ENCODE measurements around the gene ATP2C2. TPM values are rescaled to one million over a fixed set of nuclear protein-coding genes. Genes with fewer than 3 reads are reported as not detected.

ATP2C2 gene
- total and polyA plus RNA-seq, 2 donors (not counting 1 experiment from before 2014, with no cell fraction given): not detected

DNA sequence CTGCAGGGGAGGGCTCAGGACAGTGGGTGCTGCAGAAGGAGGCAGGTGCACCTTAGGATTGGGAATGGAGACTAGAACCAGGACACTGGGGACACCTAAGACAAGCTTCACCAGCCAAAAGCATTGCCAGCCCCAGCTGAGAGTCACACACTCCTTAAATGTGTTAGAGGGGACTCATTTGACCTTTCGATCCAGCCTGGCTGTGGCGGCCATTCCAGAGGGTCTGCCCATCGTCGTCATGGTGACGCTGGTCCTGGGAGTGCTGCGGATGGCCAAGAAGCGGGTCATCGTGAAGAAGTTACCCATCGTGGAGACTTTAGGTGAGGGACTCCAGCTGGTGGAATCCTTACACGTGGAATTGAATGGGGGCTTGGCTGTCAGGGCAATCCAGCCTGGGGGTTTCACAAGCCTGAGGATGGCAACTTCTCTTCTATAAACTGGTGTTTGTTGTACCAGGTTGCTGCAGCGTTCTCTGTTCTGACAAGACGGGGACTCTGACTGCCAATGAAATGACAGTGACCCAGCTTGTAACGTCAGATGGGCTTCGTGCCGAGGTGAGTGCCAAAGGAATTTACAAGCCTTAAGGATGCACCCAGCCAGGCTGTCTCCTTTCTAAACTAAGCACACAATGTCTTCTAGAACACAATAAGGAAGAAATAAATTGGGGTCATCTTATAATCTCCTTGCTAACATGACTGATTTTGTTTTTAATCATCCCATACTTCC is 70.8 kb downstream of the ATP2C2 start:
- intact Hi-C loops (cut with micrococcal nuclease): no loop called here
- POLR2A ChIA-PET: no interaction called here
- H3K36me3 ChIP-seq (replicated peaks in 1 of 2; ENCODE audit: control extremely low read depth in 1 of 2, control insufficient read depth in 1 of 2, extremely low read depth in 1 of 2, insufficient read depth in 2 of 2, low read length in 1 of 2): no peaks in the 10 kb centered on the region
- H3K27ac Mint-ChIP-seq: no peak overlapping the region
- H3K9me3 Mint-ChIP-seq (ENCODE audit: insufficient read depth): no peaks in the 10 kb centered on the region
- H3K9me3 ChIP-seq (ENCODE audit: control extremely low read depth in 1 of 3, control insufficient read depth in 2 of 3, insufficient read depth in 1 of 3, low read length in 2 of 3): no peaks in the 10 kb centered on the region
- ATAC-seq (ENCODE audit: low read depth) (no peak), DNase-seq (no peak)
- TF ChIP-seq EZH2 (IDR thresholded peaks at IDR 0.05; ENCODE audit: borderline replicate concordance, insufficient read depth, low read depth, low read length, poor library complexity, severe bottlenecking): no peak
- TF ChIP-seq, protein P1, sequence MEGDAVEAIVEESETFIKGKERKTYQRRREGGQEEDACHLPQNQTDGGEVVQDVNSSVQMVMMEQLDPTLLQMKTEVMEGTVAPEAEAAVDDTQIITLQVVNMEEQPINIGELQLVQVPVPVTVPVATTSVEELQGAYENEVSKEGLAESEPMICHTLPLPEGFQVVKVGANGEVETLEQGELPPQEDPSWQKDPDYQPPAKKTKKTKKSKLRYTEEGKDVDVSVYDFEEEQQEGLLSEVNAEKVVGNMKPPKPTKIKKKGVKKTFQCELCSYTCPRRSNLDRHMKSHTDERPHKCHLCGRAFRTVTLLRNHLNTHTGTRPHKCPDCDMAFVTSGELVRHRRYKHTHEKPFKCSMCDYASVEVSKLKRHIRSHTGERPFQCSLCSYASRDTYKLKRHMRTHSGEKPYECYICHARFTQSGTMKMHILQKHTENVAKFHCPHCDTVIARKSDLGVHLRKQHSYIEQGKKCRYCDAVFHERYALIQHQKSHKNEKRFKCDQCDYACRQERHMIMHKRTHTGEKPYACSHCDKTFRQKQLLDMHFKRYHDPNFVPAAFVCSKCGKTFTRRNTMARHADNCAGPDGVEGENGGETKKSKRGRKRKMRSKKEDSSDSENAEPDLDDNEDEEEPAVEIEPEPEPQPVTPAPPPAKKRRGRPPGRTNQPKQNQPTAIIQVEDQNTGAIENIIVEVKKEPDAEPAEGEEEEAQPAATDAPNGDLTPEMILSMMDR (IDR thresholded peaks at IDR 0.05): no peak
- no peaks in the 10 kb centered on the region for H3K4me1 Mint-ChIP-seq
- no peak overlapping the region for H2AFZ ChIP-seq (ENCODE audit: insufficient read depth, low read depth, low read length, poor library complexity, severe bottlenecking)
- H3K27ac ChIP-seq (ENCODE audit: low read length in 2 of 2): no peak overlapping the region
- H3K9ac ChIP-seq (ENCODE audit: low read length): no peak overlapping the region
- H3K79me2 ChIP-seq (ENCODE audit: control insufficient read depth, insufficient read depth, low read length): no peaks in the 10 kb centered on the region
- CTCF ChIA-PET: no interaction called here
- 80% methylated on average over 13 of the region's 15 CpGs for WGBS (ENCODE audit: insufficient coverage)
- H3K4me3 Mint-ChIP-seq: no peak overlapping the region
- H3K4me2 ChIP-seq (replicated peaks; ENCODE audit: low read depth, low read length, poor library complexity, severe bottlenecking): no peak overlapping the region
- no peaks in the 10 kb centered on the region for H3K4me1 ChIP-seq (ENCODE audit: control insufficient read depth in 2 of 2, insufficient read depth in 2 of 2, low read length in 2 of 2)
- no peaks in the 10 kb centered on the region for H4K20me1 ChIP-seq (ENCODE audit: control insufficient read depth, insufficient read depth, low read length, poor library complexity, severe bottlenecking)
- no peak overlapping the region for H3K4me3 ChIP-seq (ENCODE audit: control extremely low read depth in 1 of 5, extremely low read depth in 1 of 5, insufficient read depth in 1 of 5, low read depth in 2 of 5, low read length in 4 of 5)
- no peaks in the 10 kb centered on the region for H3K27me3 ChIP-seq (replicated peaks in 1 of 4; ENCODE audit: control extremely low read depth in 1 of 4, control insufficient read depth in 3 of 4, insufficient read depth in 4 of 4, low read length in 3 of 4)
- peaks cover 20% of the 10 kb centered on the region for H3K27me3 Mint-ChIP-seq

DNA sequence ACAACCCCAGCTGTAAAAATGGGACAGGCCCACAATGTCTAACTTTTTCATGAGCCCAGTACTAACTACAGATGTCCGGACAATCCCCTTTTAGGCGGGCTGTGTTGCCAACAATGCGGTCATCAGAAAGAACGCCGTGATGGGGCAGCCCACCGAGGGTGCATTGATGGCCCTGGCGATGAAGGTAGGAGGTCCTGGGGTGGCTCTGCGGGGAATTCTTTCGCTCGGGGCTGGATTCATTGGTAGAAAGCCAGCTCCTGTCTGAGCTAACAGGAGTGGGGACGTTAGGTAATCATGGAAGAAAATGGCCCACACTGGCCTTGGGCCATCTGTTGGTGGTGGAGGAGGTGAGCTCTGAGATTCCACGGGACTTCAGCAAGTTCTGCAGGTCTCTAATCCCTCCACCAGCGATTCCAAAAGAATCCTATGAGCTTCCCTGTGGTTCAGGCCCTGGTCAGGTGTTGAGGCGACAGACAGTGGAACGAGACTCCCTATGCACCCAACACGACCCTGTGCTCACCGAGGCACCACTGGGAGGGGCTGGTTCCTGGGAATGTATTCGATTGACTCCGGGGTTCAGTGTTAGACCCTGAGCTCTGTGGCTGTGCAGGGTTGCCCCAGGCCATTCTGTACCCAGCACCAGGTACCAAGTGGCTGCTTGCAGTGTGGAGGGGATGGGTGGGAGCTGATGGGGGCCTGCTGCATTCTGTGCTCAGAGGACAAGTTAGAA is 74.2 kb downstream of the ATP2C2 start:
- Histone ChIP-seq H3K27me3 (replicated peaks in 1 of 4; ENCODE audit: control extremely low read depth in 1 of 4, control insufficient read depth in 3 of 4, insufficient read depth in 4 of 4, low read length in 3 of 4) (peaks cover 0 to 3% (median 0%) of the 10 kb centered on the region in 4 experiments), H3K79me2 (ENCODE audit: control insufficient read depth, insufficient read depth, low read length) (no peaks in the 10 kb centered on the region), H3K4me2 (replicated peaks; ENCODE audit: low read depth, low read length, poor library complexity, severe bottlenecking) (no peak overlapping the region), H3K27ac (ENCODE audit: low read length in 2 of 2) (no peak overlapping the region), H3K4me1 (ENCODE audit: control insufficient read depth in 2 of 2, insufficient read depth in 2 of 2, low read length in 2 of 2) (no peaks in the 10 kb centered on the region), H3K9ac (ENCODE audit: low read length) (no peak overlapping the region), H2AFZ (ENCODE audit: insufficient read depth, low read depth, low read length, poor library complexity, severe bottlenecking) (no peak overlapping the region), H3K9me3 (ENCODE audit: control extremely low read depth in 1 of 3, control insufficient read depth in 2 of 3, insufficient read depth in 1 of 3, low read length in 2 of 3) (no peaks in the 10 kb centered on the region), H3K4me3 (ENCODE audit: control extremely low read depth in 1 of 5, extremely low read depth in 1 of 5, insufficient read depth in 1 of 5, low read depth in 2 of 5, low read length in 4 of 5) (no peak overlapping the region), H4K20me1 (ENCODE audit: control insufficient read depth, insufficient read depth, low read length, poor library complexity, severe bottlenecking) (no peaks in the 10 kb centered on the region), H3K36me3 (replicated peaks in 1 of 2; ENCODE audit: control extremely low read depth in 1 of 2, control insufficient read depth in 1 of 2, extremely low read depth in 1 of 2, insufficient read depth in 2 of 2, low read length in 1 of 2) (no peaks in the 10 kb centered on the region)
- TF ChIP-seq, protein P1 (IDR thresholded peaks at IDR 0.05): no peak
- TF ChIP-seq EZH2 (IDR thresholded peaks at IDR 0.05; ENCODE audit: borderline replicate concordance, insufficient read depth, low read depth, low read length, poor library complexity, severe bottlenecking): no peak
- H3K4me3 Mint-ChIP-seq: no peak overlapping the region
- DNase-seq: no peak
- 91% methylated on average over 19 of the region's 19 CpGs for WGBS (ENCODE audit: insufficient coverage)
- CTCF ChIA-PET: interaction anchor here (0.7 kb wide), 1 partner anchor 11 kb away, joined by 3 read pairs; no protein-coding TSS in a partner anchor
- ATAC-seq (ENCODE audit: low read depth): no peak
- intact Hi-C loops (cut with micrococcal nuclease): no loop called here
- no peaks in the 10 kb centered on the region for H3K4me1 Mint-ChIP-seq
- H3K27me3 Mint-ChIP-seq: peaks cover 30% of the 10 kb centered on the region
- no peak overlapping the region for H3K27ac Mint-ChIP-seq
- H3K9me3 Mint-ChIP-seq (ENCODE audit: insufficient read depth): no peaks in the 10 kb centered on the region
- POLR2A ChIA-PET: no interaction called here

Data from B cell (primary cell).